Inferior parietal cortex (tissue), 1 donor: Measurements from ENCODE around the gene SATB1.
"Not testable (repeated sequence)": the region's sequence is repeated elsewhere in the genome, so short reads cannot be mapped to it uniquely, and the experiment has no call there.

Source experiments
- DNase-seq: peaks from one replicate; pipeline ENCODE4 v3.0.0-alpha.2; 2016; ENCODE audit errors: extremely low spot score

Gene SATB1

DNA sequence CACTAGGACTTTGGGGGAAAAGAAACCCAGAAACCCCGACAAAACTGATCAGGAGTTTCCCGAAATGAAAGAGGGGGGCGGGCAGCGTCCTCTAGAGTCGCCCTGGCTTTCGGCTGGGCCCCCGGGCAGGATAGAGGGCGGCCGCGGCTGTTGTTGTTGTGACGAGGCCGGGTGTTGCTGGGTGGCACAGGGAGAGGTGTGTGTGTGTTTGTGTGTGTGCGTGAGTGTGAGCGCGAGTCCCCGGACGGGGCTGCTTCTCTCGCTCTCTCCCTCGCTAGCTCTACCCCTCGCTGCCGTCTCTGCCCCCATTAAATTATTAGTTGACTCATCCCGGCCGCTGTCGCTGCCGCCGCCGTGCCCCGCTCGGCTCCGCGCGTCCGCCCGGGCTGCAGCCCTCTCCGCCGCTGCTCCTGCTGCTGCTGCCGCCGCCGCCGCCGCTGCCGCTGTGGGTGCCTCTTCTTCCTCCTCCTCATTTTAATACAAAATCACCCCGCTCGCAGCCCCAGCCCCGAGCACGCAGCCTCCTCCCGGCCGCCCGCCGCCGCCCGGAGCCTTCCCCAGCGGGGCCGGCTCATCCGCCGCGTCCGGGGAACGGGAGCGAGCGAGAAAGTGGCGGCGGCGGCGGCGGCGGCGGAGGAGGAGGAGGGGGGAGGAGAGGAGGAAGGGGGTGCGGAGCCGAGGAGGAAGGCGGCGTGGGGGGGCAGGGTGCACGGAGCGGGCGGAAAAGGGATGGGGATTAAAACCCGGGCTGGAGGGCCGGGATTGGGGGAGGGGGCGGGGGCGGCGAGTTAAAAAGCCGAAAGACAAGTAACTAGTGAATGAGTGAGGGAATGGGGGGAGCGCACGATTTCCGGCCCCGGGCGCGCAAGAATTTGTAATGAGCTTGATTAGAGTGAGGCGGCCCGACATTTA, at the start of gene SATB1:
Gene SATB1, minus strand, starts transcription at position 611 of the 912 bp plus-strand sequence. CDS start 4,372 bp downstream, outside the sequence.
- DNase-seq, result no peak

DNA sequence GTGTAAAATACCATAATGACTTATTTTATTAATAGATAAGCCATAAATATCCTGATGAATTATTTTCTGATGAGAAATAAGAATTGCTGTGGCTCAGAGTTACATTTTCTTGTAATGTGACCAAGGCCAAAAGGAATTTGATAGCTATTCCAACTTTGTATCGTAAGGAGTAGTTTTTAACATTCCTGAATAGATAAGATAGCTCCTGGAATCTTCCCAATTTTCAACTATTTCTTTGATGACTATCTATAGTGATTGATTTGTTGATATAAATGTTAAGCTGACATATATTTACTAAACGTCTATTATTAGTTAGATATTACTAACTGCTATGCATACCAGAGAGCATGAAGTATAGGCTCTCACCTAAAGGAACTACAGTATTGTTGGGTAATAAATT, 49.1 kb upstream of the SATB1 start:
- DNase-seq, result no peak

DNA sequence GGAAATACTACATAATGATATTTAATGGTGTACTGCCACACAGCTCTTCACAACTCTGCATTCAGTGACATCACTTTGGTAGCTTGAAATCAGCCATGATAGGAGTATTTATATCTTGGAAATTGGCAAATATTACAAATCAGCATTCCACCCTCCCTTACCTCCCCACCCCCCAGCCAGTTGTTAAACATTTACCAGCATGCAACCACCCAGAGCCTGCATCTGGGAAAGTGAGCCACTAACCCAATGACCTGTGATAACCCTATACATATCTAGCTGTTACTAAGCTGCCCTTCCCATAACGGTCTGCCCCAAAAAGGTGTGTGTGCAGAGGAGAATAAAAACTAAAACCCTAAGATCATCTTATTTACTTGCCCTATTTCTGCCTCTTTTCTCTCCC, 44.6 kb upstream of the SATB1 start:
- DNase-seq, result no peak

DNA sequence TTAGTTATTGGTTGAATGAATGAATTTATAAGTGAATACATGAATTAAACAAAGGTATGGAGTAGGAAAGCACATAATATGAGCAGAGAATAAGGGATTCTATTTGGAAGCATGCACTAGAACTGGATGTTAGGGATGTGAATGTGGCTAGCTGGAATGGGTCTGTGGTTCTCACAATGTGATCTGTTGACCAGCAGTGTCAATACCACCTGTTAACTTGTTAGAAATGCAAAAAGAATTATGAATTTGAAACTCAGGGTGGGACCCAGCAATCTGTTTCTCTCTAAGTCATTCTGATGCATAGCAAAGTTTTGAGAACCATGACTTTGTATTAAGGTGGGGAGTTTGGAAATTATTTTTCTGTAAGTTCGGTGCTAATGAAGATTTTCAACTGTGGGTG, 41.0 kb upstream of the SATB1 start:
- no peak for DNase-seq

DNA sequence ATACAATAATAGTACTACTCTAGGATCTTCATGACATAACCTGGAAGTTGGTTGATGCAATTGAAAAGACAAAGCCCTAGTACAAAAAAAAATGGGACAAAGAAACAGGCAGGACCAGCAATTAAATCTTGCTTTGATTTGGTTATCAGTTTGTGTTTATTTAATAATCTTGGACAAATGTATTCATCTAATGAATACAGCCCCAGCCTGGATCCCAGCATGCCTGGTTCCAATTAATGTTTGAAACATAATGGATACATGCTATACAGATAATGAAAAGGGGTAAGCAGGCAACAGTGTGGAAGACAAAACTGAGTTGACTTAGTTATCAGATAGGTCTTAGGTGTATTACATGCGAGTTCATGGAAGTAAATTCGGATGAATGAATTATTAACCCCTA, 29.6 kb upstream of the SATB1 start:
- no peak for DNase-seq

DNA sequence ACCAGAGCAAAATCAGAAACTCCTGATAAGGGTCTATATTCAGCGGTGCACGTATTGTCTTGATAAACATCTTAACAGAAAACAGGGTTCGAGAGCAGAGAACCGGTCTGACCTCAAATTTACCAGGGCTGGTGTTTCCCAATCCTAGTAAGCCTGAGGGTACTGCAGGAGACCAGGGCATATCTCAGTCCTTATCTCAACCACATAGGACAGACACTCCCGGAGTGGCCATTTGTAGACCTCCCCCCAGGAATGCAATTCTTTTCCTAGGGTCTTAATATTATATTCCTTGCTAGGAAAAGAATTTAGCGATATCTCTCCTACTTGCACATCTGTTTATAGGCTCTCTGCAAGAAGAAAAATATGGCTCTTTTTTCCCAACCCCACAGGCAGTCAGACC, 24.5 kb upstream of the SATB1 start:
- DNase-seq, result not testable (repeated sequence)

DNA sequence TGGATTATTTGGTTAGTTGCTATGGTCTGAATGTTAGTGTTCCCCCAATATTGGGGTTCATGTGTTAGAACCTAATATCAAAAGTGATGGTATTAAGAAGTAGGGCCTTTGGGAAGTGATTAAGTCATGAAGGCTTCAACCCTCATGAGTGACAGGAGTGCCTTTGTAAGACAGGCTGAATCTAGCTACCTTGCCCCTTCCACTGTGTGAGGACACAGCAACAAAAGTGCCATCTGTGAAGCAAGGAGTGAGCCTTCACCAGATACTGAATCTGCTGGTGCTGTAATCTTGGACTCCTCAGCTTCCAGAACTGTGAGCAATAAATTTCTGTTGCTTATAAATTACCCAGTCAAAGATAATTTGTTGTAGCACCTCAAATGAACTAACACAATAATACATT, 22.6 kb upstream of the SATB1 start:
- no peak for DNase-seq

DNA sequence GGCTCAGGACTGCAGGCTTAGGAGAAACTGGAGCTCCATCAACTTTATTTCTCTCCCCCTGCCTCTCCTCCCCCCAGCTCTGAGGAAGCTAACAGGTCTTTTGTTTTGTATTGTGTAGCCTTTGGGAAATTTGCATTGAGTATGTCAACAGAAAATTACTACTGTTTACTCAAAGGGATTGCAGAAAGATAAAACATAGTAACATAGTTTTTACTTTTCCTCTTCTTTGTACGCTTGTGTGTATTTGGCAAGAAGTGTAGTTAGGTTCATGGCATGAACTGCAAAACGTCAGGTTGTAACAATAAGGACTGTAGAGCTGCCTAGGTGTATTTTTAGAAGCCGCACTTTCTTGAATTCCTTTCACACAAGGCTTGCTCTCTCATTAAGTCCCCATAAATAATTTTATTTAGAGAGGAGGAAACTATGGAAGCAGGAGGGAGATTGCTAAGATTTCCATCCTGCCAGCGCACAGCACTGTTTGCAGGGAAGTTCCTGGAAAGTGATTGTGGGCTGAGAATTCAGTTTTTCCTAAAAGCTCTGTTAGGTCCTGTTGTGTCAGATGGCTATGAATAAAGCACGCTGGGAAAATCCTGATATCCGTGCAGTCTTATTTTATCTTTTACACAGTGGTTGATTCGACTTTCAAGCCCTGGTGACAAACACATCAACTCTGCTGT, 21.1 kb upstream of the SATB1 start:
- peak; percentile 32 for DNase-seq

DNA sequence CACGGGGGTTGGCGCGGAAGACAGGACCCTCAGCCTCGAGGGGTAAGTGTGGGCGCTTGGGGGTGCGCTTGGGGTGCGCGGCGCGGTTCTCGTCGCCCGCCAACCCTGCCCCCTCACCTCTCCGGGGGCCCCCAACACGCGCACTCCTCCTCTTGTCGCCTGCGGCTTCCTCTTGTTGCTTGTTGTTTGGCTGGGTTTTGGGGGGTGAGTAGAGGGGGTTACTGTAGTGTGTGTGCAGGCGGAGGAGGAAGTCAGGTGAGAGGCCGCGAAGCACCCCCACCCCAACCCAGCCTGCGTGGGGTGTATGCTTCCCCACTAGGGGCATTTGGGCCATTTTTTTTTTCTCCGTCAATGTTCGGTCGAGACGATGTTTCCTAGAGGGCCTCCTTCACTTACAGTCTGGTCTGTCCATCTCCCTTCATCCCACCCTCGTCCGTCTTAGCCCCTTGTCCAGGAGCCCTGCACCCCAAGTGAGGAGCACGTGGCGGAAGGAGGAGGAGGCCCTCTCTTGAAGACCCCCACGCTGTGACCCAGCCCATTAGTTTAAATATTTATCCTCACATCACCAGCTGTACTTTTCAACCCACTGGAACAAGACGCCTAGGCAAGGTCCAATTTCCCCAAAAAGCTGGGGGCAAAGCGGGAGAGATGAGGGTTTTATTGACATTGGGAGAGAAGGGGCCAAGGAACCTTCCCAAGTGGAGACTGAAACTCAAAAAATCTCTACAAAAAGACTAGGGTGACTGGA, 20.4 kb upstream of the SATB1 start:
- DNase-seq, result peak; percentile 20

DNA sequence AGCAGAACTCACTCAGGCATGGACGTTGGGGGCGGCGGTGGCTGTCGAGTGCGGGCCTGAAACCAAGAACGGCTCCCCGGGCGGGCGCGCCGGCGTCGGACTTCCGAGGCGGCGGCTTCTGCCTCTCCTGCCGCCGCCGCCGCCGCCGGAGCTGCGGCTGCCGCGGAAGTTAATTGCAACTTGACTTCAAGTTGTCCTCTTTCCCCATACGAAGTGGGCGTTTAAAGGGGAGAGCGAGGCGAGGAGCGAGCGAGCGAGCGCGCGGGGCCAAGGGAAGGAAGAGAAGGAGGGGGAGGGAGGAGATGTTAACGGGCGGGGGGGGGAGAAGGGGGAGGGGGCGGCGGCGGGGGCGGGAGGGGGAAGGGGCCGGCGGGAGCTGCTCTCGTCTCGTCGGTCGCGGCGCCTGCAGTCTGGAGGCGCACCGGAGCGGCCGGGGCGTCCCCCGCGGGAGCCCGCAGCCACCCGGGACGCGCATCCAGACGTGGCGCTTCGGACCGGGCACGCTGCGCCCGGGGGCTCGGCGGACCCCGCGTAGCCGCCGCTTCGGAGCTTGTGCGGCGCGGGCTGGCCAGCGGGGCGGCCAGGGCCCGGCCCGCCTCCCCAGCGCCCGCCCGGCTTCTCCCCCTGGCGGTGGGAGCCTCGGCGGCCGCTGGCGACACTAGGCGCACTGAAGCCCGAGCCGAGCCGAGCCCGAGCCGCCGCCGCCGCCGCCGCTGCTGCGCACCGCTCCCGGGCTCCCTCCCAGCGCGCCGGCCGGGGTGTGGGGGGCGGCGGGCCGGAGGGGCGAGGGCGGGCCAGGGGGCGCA, 19.7 kb upstream of the SATB1 start:
- DNase-seq, result peak; percentile 29

DNA sequence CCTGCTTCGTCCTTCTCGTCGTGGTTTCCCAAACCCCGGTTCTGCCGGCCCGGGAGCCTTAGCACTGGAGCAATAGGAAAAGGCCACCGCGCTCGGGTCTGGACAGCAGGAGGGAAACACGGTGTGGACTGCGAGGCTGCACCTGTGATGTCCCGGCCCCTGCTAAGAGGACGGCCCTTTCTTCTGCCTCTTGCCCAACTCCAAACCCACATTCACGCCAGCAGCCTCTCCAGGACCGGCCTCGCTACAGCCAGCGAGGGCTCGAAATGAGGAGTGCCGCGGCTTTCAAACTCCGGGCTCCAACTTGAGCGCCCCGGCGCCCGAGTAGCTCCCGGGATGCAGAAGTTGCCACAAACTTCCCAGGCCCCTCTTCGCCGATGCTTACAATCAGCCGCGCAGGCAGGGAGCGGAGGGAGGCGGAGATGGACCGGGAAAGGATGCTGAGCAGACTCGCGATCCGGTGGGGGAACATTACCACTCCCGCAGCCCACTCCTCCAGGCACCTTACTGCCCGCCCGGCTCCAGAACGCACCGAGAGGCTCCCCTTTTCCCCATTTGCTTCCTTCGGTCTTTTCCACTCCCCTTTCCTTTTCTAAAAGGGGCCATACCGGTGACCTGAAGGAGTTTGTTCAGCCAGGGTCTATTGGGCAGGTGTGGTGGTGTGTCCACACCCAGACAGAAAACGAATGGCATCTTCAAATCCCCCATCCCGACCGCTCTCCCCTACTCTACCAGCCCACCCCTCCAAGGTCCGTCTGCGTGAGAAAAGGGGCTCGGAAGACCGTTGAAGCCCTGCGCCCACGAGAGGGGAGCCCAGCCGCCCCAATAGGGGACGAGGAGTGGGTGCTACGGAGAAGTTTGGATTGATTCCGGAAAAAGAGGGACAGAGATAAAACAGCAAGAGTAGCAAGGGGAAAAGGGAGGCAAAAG, 18.8 kb upstream of the SATB1 start:
- DNase-seq, result peak; percentile 4

DNA sequence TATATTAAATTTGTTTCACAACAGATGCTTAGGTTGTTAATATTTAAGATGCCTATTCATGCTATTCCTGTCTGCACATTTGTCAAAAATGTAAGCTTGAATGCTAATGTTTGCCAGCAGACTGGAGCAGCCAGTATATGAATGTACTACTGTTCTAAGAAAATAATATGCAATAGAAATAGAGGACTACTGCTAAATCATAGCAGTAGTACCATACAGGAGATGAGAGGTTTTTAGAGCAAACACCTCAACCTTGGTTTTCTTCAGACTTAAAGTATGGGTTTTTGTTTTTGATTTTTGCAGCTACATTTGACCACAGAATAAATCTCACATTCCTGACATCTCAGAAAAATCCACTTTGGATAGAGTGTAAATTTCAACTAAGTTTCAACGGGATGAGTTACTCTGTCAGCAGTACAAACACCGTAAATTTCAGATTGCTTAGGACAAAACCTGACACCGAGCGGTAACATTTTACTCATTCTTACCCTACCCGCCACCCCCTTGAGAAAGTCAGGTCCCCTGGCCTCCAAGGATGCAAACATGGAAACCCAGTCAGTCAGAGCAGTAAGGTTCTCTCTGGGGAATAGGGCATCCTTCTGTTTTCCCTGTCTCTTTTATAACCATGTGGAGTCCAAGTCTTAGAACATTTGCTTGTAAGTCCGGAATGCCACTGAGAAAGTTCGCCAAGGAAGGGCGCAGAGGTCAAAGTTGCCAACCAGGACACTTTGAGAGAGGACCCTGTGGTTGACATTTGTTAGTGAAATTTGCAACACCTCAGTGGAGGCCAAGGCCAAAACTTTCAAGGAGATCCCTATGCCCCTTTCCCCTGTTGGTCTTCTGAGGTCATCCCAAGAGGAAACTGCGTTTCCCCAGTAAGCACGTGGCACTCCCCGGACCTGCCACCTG, 17.9 kb upstream of the SATB1 start:
- DNase-seq, result peak; percentile 11

DNA sequence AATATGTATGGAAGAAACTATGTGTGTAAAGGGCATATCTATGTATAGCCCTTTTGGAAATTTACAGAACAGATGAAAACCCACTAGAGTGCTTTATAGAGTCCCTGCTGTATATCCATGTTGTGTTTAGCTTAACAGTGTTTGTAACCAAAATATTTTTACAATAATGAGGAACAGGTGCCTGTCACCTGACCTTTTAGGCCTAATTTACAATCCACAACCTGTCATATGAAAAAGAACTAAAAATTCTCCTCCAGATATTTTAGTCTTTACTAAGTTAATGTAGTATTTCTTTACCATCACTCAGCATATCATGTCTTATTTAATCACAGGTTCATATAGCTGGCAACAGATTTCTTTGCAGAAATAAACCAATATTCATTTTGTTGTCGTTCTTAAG, 16.4 kb upstream of the SATB1 start:
- DNase-seq, result peak; percentile 4

DNA sequence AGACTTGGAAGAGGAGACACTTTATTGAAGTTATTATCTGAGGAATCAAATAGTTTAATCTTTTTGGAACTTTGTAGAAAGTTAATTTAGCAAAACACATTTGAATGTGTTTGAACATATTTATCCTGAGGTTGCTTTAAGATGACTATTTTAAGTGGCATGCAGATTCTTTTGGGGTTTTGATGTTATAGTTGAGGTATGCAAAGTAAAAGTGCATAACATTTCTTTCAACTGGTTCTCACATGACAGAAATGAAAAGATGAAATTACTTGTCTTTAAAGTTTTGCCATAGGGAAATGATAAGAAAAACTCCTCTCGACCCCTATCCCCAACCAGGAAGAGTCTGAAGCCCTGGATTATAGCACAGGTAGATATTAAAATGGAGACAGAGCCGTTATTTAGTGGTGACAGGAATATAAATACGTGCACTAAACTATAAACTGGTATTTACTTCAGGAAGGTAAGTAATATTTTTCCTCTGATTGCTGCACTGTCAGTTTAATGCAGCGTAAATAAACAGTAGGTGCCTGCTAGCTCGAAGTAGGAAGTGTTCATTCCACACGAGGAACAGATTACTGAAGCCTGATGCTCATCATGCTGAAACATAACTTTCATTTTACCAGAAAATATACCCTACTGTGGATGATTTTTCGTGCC, 15.1 kb upstream of the SATB1 start:
- DNase-seq, result peak; percentile 1

DNA sequence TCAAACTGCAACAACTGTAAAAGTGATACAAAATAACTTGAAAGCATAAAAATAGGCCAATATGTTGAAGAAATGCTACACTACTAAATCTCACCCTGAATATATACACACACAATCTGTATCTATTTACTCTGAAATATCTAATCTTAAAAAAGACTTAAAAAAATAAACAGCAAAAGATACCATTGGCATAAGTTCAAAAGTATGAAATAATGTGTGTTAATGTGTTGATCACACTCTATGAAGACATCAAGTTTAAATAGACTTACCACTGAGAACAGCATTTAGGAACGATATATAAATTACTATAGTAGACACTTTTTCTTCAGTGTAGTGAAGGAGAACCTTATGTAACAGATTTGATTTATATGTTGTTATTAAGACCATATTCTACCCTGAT, 14.1 kb upstream of the SATB1 start:
- no peak for DNase-seq

DNA sequence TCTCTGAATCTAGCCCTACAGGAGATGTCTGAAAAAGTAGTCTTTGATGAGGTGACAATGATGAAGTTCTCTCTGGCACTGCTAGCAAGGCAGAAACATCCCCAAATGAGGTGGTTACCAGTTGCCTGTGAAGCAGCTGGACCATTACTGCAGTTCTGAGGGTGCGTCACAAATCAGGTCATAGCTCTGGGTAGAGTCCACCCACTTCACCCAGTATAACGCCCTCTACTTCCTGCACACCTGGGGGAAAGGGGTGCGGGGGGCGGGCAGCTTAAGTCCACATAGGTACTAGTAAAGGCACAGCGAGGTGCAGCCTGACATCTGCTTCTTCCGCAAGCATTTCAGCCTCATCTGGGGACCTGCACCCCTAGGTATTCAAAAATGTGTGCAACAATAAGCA, 13.4 kb upstream of the SATB1 start:
- peak; percentile 11 for DNase-seq

DNA sequence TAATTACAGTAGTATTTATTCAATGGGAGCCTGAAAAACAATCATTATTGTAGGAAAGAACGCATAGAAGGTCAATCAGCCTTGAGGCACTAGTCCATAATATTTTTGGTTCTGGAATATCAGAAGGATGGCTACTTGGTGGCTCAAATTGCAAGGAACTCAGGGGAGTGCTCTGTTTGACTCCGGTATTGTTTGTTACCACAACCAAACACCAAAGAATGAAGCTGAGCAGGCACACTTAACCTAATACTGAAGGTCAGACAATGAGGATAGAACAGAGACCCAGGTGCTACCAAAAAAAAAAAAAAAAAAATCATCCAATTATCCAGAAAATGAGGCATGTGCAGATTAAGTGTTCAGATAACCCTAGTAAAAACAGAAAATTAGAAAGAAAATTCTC, 11.1 kb upstream of the SATB1 start:
- no peak for DNase-seq

DNA sequence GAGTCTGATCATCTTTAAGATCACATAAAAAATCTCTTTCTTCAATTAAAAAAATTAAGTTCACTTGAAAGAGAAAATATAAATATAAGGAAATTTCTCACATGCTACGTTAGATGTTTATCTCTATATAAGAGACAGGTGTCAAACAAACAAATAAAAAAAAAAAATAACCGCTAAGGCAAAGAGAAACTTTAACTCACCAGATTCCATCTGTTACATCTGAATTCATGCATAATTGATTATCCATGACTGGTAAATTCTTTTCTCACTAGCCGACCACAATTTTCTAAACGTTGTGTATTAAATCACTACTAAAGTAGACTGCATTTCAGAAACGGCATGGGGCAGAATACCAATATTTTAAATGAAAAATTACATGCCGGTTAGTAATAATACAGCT, 9.6 kb upstream of the SATB1 start:
- DNase-seq, result no peak

DNA sequence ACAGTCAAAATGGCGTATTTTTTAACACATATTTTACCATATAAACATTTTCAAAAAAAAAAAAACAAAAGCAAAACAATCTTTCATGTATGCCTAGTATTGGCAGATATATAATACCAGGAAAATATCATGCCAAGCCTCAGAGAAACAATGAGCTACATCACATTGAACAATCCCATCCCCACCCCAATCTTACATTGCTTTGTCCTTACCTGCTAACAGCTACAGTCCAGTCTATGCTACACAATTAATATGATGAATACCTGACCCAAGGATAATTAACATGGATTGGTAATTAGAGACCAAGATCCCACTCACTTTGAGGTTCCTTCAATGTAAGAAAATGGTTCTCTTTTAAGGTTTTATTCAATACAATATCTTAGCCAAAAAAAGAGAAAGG, 7.6 kb upstream of the SATB1 start:
- DNase-seq, result no peak
